SK-N-MC (cell line): ENCODE data around the gene RIMBP2.

ENCODE experiments used
- DNase-seq: peaks from one replicate; pipeline ENCODE4 v3.0.0-alpha.2; 2011; ENCODE audit warnings: low read depth, low spot score
- H3K27ac ChIP-seq: fragments of 200-600 bp; sonication (generic); 2 replicates; pipeline ENCODE4 v1.5.1; 2016; ENCODE audit warnings: mixed run types
- H3K36me3 ChIP-seq: fragments of 200-600 bp; sonication (generic); 2 replicates; pipeline ENCODE4 v1.6.1; 2017; ENCODE audit warnings: antibody characterized with exemption, low read length, mixed read lengths; ENCODE audit not compliant: insufficient read depth
- H3K4me3 ChIP-seq: fragments of 200-600 bp; sonication (generic); 2 replicates; pipeline ENCODE4 v1.5.1; 2016
- H3K9ac ChIP-seq: fragments of 200-600 bp; sonication (generic); 2 replicates; pipeline ENCODE4 v1.8.0; 2017; ENCODE audit warnings: mixed run types, mixed read lengths; ENCODE audit not compliant: insufficient read length
- H3K9me3 ChIP-seq: fragments of 200-600 bp; sonication (generic); 2 replicates; pipeline ENCODE4 v1.6.1; 2017; ENCODE audit warnings: low read depth, mild to moderate bottlenecking, antibody characterized with exemption, low read length, moderate library complexity, mixed read lengths
- EZH2 ChIP-seq: fragments of 200-600 bp; sonication (generic); IDR thresholded peaks from one replicate; pipeline ENCODE4 v1.6.1; 2017; ENCODE audit warnings: antibody characterized with exemption
- FOXP2 ChIP-seq: optimal IDR thresholded peaks from 2 replicates; pipeline ENCODE3; 2011; ENCODE audit warnings: mild to moderate bottlenecking, moderate library complexity; ENCODE audit not compliant: insufficient read depth; ENCODE audit errors: extremely low read length, control extremely low read depth
- POLR2AphosphoS5 ChIP-seq: IDR thresholded peaks from 2 replicates; pipeline ENCODE4 v1.6.1; 2012; ENCODE audit warnings: mild to moderate bottlenecking, low read depth, low read length, borderline replicate concordance

Gene RIMBP2

DNA sequence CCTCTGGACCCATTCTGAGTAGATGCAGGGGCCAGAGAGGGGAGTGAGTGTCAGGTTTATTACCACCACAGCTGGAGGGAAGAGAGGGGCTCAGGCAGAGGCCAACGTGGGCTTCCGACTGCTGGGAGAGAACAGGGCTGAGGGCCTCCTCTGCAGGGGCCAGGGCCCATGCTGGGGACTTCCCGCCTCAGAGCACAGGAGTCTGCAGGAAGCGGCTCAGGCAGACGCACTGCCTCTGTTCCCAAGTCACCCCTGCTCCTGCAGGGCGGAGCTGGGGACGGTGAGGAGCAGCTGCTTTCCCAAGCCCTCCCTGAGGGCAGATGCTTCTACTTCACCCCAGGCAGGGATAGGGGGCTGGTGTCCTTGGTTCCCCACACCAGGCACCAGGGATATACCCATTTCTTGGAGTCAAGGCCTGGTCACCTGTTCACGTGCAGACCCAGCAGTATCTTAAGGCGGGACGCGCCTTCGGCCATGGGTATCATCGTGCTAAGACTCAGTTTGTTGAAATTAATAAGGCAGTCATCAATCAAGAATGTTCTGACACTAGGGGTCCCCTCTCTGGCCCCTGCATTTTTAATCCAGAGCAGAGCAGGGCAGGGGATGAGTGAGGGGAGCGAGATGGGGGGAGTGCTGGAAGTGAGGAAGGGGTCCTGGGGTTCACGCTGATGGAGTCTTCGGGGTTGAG lies 278.4 kb downstream of the RIMBP2 start:
- Histone ChIP-seq H3K36me3 (no peaks in the 10 kb centered on the region), H3K4me3 (no peak overlapping the region), H3K27ac (no peak overlapping the region), H3K9me3 (no peaks in the 10 kb centered on the region), H3K9ac (no peak overlapping the region)
- no peak for DNase-seq
- TF ChIP-seq EZH2 = no peak
- no peak for TF ChIP-seq POLR2AphosphoS5
- no peak for TF ChIP-seq FOXP2

- no peak for DNase-seq
- Histone ChIP-seq H3K36me3 (no peaks in the 10 kb centered on the region), H3K4me3 (no peak overlapping the region), H3K27ac (no peak overlapping the region), H3K9ac (no peak overlapping the region), H3K9me3 (no peaks in the 10 kb centered on the region)
- TF ChIP-seq EZH2 (no peak), FOXP2 (no peak), POLR2AphosphoS5 (no peak)
Observed at GRCh38 chr12:130436741-130437501, 279.2 kb downstream of the RIMBP2 start.

DNA sequence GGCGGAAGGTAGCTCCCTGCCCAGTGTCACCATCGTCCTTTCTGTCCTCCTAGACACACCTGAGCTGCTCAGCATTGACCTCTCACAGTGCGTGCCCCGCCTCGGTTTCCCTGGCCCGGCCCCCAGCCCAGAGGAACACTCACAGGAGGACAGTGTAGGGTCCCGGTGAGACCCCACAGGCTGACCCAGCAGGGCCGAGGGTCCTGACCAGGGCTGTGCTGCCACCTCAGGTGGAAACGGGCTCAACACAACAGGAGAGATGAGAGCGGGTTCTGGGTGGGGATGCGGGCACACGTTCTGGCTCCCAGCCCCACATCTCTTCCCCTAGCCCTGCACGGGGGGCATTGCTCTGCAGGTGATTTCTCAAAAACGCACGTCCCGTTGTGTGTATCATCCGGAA lies 280.3 kb downstream of the RIMBP2 start:
- H3K9ac ChIP-seq = no peak overlapping the region
- H3K36me3 ChIP-seq = no peaks in the 10 kb centered on the region
- no peak for TF ChIP-seq POLR2AphosphoS5
- TF ChIP-seq EZH2 = no peak
- no peak for TF ChIP-seq FOXP2
- H3K4me3 ChIP-seq = no peak overlapping the region
- no peaks in the 10 kb centered on the region for H3K9me3 ChIP-seq
- DNase-seq = no peak
- no peak overlapping the region for H3K27ac ChIP-seq

DNA sequence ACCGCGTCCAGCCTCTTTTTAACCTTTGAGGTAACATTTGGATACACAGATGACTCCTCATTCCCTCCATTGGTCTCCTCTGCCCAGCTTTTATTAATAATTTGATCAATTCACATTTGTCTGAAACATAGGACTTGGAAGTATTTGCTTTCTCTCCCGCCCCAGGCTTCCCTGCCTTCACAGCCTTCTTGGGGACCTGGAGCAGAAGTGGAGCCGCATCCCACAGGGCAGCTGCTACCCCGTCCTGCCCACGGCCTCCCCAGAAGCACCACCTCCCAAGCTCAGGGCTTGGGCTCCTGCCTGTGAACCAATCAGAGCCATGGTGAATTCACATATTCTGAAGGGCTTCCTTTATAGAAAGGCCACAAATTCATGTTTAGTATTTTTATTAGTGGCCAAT lies 280.8 kb downstream of the RIMBP2 start:
- no peak overlapping the region for H3K9ac ChIP-seq
- H3K4me3 ChIP-seq = no peak overlapping the region
- TF ChIP-seq FOXP2 (no peak), POLR2AphosphoS5 (no peak), EZH2 (no peak)
- H3K9me3 ChIP-seq = no peaks in the 10 kb centered on the region
- no peak overlapping the region for H3K27ac ChIP-seq
- no peaks in the 10 kb centered on the region for H3K36me3 ChIP-seq
- DNase-seq = no peak

- no peak overlapping the region for H3K27ac ChIP-seq
Observed at GRCh38 chr12:130434560-130434959, 281.5 kb downstream of the RIMBP2 start.

DNA sequence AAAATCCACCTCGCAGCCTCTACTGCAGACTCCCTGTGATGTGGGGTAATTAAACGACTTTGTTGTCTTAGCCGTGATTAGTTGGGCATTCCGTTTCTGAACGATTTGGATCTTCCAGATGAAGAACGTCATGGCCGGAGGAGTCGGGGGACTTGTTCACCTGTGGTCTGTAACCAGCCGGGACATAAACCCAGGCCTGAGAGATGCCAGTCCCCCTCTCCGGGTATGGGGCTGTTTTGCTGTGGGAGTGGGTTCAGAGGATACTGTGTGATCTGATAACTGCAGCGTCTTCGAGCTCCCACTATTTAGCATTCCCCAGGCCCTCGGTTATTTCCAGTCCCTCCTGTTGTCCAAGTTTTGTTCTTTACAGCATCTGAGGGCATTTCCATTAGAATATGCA lies 282.3 kb downstream of the RIMBP2 start:
- Histone ChIP-seq H3K4me3 (no peak overlapping the region), H3K27ac (no peak overlapping the region), H3K9ac (no peak overlapping the region), H3K9me3 (no peaks in the 10 kb centered on the region), H3K36me3 (no peaks in the 10 kb centered on the region)
- DNase-seq = no peak
- TF ChIP-seq EZH2 (no peak), POLR2AphosphoS5 (no peak), FOXP2 (no peak)

More at GRCh38 chr12:130434560-130434959, 281.5 kb downstream of the RIMBP2 start:
- Histone ChIP-seq H3K9ac (no peak overlapping the region), H3K4me3 (no peak overlapping the region), H3K36me3 (no peaks in the 10 kb centered on the region), H3K9me3 (no peaks in the 10 kb centered on the region)
- DNase-seq = no peak
- no peak for TF ChIP-seq EZH2
- TF ChIP-seq POLR2AphosphoS5 = no peak
- TF ChIP-seq FOXP2 = no peak

DNA sequence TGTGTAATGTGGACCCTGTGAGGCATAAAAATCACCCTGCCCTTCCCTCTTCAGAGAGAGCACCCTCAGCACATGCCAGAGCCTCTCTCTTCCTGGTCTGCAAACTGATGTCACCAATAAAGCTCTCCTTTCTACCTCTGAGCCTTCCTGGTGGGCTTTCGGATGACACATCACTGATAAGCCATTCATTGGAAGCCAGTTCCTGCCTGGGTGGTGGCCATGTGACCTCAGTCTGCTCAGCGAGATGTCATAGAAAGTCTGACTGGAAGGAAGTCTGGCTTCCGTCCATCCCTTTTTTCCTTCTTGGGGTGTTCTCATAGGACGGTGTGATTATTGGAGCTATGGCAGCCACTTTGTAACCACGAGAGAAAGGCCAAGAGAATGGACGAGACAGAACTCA lies 282.7 kb downstream of the RIMBP2 start:
- H3K4me3 ChIP-seq = no peak overlapping the region
- no peak for DNase-seq
- no peaks in the 10 kb centered on the region for H3K36me3 ChIP-seq
- TF ChIP-seq EZH2 (no peak), POLR2AphosphoS5 (no peak), FOXP2 (no peak)
- H3K9me3 ChIP-seq = no peaks in the 10 kb centered on the region
- H3K27ac ChIP-seq = no peak overlapping the region
- H3K9ac ChIP-seq = no peak overlapping the region

- TF ChIP-seq FOXP2 (no peak), POLR2AphosphoS5 (no peak), EZH2 (no peak)
- Histone ChIP-seq H3K9me3 (no peaks in the 10 kb centered on the region), H3K27ac (no peak overlapping the region), H3K36me3 (no peaks in the 10 kb centered on the region), H3K4me3 (no peak overlapping the region), H3K9ac (no peak overlapping the region)
- DNase-seq = no peak
Observed at GRCh38 chr12:130431176-130431575, 284.9 kb downstream of the RIMBP2 start.
